HFFc6 (cell line): ENCODE data around the gene ALPL. TPM values are rescaled to one million over a fixed set of nuclear protein-coding genes. Genes with fewer than 3 reads are reported as not detected.

Experiments used
- DNase-seq: peaks from one replicate; pipeline ENCODE4 v3.0.0-alpha.2; 2018
- H3K27ac Mint-ChIP-seq: 2 replicates; pipeline ENCODE4 v1.8.0; 2020; ENCODE audit warnings: mild to moderate bottlenecking, mixed read lengths
- H3K27me3 Mint-ChIP-seq: 2 replicates; pipeline ENCODE4 v1.8.0; 2021; ENCODE audit warnings: mild to moderate bottlenecking, moderate library complexity, mixed read lengths; ENCODE audit not compliant: insufficient read depth
- H3K36me3 Mint-ChIP-seq: 2 replicates; pipeline ENCODE4 v1.8.0; 2021; ENCODE audit warnings: low read depth, mixed read lengths
- H3K4me1 Mint-ChIP-seq: 2 replicates; pipeline ENCODE4 v1.8.0; 2020; ENCODE audit warnings: low read depth, mixed read lengths
- H3K4me3 Mint-ChIP-seq: 2 replicates; pipeline ENCODE4 v1.8.0; 2020; ENCODE audit warnings: mild to moderate bottlenecking, moderate library complexity, mixed read lengths
- H3K9me3 Mint-ChIP-seq: 2 replicates; pipeline ENCODE4 v1.8.0; 2020; ENCODE audit warnings: mild to moderate bottlenecking, mixed read lengths
- total RNA-seq, 6 experiments: library from RNA; stranded (reverse); fragmentation: NEBNext Ultra II Directional; extraction: Animal tissue kit (Norgen Biotek cat#: 25700); gene quantifications; 2 replicates in 1 of 6; 3 replicates in 5 of 6; pipeline ENCODE4 v1.2.3, GENCODE V29; 2021
- TF ChIP-seq, protein P1 (sequence below): fragments of 200-600 bp; sonication (generic); IDR thresholded peaks from 2 replicates; pipeline ENCODE4 v1.5.0; 2021; ENCODE audit warnings: antibody characterized with exemption, mild to moderate bottlenecking

Gene ALPL
- total RNA-seq, 6 experiments from 2014 or later = 0.19 to 0.21 TPM; not detected in 4

DNA sequence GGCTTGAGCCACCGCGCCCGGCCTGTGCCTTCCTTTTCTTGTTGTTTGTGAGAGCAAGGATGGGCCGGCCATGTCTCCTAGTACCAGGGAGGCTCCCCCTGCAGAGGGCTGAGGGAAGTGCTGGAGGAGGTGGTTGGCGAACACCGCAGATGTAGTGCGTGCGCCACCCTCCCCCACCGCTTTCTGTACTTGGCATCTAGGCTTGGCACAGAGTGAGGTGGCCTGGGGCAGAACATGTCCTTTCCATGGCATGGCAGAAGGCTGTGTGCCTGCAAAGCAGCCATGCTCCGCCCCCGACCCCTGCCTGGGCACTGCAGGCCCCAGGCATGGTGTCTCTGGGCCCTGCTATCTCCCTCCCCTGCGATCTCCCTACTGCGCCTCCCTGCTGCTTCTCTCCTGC, 30.7 kb downstream of the ALPL start:
- DNase-seq = no peak
- Mint-ChIP-seq H3K9me3 (no peaks in the 10 kb centered on the region), H3K36me3 (no peaks in the 10 kb centered on the region), H3K27me3 (peaks cover 42% of the 10 kb centered on the region), H3K4me1 (peaks cover 18% of the 10 kb centered on the region), H3K4me3 (no peak overlapping the region), H3K27ac (no peak overlapping the region)
- TF ChIP-seq, protein P1, sequence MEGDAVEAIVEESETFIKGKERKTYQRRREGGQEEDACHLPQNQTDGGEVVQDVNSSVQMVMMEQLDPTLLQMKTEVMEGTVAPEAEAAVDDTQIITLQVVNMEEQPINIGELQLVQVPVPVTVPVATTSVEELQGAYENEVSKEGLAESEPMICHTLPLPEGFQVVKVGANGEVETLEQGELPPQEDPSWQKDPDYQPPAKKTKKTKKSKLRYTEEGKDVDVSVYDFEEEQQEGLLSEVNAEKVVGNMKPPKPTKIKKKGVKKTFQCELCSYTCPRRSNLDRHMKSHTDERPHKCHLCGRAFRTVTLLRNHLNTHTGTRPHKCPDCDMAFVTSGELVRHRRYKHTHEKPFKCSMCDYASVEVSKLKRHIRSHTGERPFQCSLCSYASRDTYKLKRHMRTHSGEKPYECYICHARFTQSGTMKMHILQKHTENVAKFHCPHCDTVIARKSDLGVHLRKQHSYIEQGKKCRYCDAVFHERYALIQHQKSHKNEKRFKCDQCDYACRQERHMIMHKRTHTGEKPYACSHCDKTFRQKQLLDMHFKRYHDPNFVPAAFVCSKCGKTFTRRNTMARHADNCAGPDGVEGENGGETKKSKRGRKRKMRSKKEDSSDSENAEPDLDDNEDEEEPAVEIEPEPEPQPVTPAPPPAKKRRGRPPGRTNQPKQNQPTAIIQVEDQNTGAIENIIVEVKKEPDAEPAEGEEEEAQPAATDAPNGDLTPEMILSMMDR = peak; percentile 26; the same call in 1 of the 2 replicates

DNA sequence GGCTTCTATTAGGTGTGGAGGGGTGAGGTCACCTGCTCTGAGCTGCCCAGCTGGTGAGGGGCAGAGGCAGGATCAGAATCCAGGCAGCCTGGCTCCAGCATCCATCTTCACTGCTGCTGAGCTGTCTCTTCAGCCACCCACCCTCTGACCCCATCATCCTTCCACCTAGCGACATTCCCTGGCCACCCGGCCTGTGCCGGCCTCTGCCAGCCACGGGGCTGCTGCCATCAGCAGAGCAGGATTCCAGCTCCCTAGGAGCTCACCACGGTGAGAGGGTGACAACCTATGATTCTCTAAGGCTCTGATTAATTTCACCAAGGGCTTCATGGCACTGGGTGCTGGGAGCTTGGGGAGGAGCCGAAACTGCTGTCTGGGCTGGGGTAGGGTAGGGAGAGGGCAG, 32.1 kb downstream of the ALPL start:
- H3K27me3 Mint-ChIP-seq = peaks cover 35% of the 10 kb centered on the region
- no peak overlapping the region for H3K27ac Mint-ChIP-seq
- H3K4me3 Mint-ChIP-seq = no peak overlapping the region
- no peaks in the 10 kb centered on the region for H3K36me3 Mint-ChIP-seq
- DNase-seq = no peak
- no peaks in the 10 kb centered on the region for H3K9me3 Mint-ChIP-seq
- peaks cover 18% of the 10 kb centered on the region for H3K4me1 Mint-ChIP-seq
- TF ChIP-seq, protein P1 = no peak

DNA sequence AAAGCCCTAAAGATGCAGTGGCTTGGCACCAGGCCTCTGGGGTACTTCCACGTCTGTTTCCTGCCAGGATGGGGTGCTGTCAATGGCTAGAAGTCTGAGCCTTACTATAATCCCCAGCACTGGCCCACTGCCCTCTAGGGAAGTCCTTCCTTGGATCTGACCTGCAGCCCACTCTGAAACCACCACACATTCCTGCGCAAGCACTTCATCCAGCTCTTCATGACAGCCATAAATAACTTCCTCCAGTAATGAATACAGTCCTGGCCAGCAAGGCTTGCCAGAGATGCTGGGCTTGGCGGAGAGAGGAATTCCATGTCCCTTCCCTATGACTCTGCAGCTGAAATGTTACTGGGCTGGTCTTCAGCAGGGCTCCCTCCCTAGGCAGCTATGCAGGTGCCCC, 32.6 kb downstream of the ALPL start:
- Mint-ChIP-seq H3K36me3 (no peaks in the 10 kb centered on the region), H3K9me3 (no peaks in the 10 kb centered on the region), H3K4me3 (no peak overlapping the region), H3K27me3 (peaks cover 35% of the 10 kb centered on the region), H3K4me1 (peaks cover 18% of the 10 kb centered on the region), H3K27ac (no peak overlapping the region)
- DNase-seq = peak; percentile 56
- TF ChIP-seq, protein P1 = no peak

DNA sequence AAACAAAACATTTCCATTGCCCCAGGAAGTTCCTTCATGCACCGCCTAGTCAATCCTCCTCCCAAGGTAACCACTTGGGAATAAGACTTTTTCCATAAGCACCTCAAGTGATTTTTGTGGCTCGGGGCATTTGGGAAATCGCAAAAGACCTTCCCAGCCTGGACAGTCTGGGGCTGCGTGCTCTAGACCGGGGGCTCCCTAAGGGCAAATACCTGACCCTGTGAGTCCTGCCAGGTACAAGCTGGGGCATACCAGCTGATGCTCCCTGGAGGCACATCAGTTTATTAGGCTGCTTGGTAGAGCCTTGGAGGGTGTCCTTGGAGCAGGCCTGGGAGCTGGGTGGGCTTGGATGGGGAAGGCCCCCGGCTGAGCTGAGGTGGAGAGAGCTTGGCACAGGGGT, 34.4 kb downstream of the ALPL start:
- DNase-seq = no peak
- Mint-ChIP-seq H3K9me3 (no peaks in the 10 kb centered on the region), H3K4me3 (no peak overlapping the region), H3K36me3 (no peaks in the 10 kb centered on the region), H3K27me3 (peaks cover 33% of the 10 kb centered on the region), H3K4me1 (peaks cover 9% of the 10 kb centered on the region), H3K27ac (no peak overlapping the region)
- TF ChIP-seq, protein P1 = no peak

DNA sequence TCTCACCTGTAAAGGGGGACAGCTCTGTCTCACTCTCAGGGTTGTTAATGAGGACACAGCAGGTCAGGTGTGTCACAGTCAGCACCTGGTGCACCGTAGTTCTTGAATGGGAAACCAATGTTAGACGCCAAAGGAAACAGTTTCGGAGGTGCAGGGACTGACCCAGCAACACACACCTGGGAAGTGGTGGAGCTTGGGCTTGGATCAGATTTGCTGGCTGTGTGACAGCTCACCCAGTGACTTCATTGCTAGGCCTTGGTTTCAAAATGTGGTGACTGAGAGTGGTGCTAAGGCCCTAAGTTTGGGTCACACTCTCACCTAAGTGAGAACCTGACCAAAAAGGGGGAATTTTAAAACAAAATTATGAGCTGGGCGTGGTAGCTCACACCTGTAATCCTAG, 34.9 kb downstream of the ALPL start:
- Mint-ChIP-seq H3K4me3 (no peak overlapping the region), H3K4me1 (peaks cover 9% of the 10 kb centered on the region), H3K27ac (no peak overlapping the region), H3K27me3 (peaks cover 31% of the 10 kb centered on the region), H3K36me3 (no peaks in the 10 kb centered on the region), H3K9me3 (no peaks in the 10 kb centered on the region)
- no peak for DNase-seq
- TF ChIP-seq, protein P1 = no peak
